RWPE2 (cell line): ENCODE measurements around the gene NACAD.

ENCODE experiments used
- ATAC-seq: fragments of 200-7000 bp; cut with Tn5 transposase; 3 replicates; pipeline ENCODE4 v1.9.1; 2021; ENCODE audit warnings: low read depth
- DNase-seq: peaks from one replicate; pipeline ENCODE4 v3.0.0-alpha.2; 2020; ENCODE audit warnings: low spot score
- H3K27ac ChIP-seq: fragments of 450-650 bp; 2 replicates; pipeline ENCODE4 v1.5.1; 2017; ENCODE audit warnings: mild to moderate bottlenecking; ENCODE audit not compliant: poor library complexity, severe bottlenecking
- H3K27me3 ChIP-seq: fragments of 250-450 bp; sonication (Bioruptor Pico); 2 replicates; pipeline ENCODE4 v1.5.1; 2021; ENCODE audit warnings: mild to moderate bottlenecking, moderate library complexity; ENCODE audit not compliant: insufficient read depth, poor library complexity, severe bottlenecking
- H3K36me3 ChIP-seq: fragments of 250-450 bp; sonication (Bioruptor Pico); 2 replicates; pipeline ENCODE4 v1.5.1; 2020; ENCODE audit warnings: low read depth, mild to moderate bottlenecking, moderate library complexity
- H3K4me1 ChIP-seq: fragments of 250-450 bp; sonication (Bioruptor Pico); 2 replicates; pipeline ENCODE4 v1.5.1; 2021; ENCODE audit warnings: mild to moderate bottlenecking, moderate library complexity; ENCODE audit not compliant: insufficient read depth, poor library complexity, severe bottlenecking
- H3K4me3 ChIP-seq: fragments of 250-450 bp; sonication (Bioruptor Pico); 2 replicates; pipeline ENCODE4 v1.5.1; 2021; ENCODE audit warnings: mild to moderate bottlenecking, moderate library complexity; ENCODE audit not compliant: severe bottlenecking
- H3K9me3 ChIP-seq: fragments of 250-450 bp; sonication (Bioruptor Pico); 2 replicates; pipeline ENCODE4 v1.5.1; 2021; ENCODE audit warnings: mild to moderate bottlenecking, moderate library complexity; ENCODE audit not compliant: severe bottlenecking
- CTCF ChIP-seq: fragments of 450-650 bp; IDR thresholded peaks from one replicate; pipeline ENCODE4 v1.5.1; 2017; ENCODE audit warnings: mild to moderate bottlenecking, moderate library complexity; ENCODE audit not compliant: poor library complexity, severe bottlenecking

The NACAD gene

DNA sequence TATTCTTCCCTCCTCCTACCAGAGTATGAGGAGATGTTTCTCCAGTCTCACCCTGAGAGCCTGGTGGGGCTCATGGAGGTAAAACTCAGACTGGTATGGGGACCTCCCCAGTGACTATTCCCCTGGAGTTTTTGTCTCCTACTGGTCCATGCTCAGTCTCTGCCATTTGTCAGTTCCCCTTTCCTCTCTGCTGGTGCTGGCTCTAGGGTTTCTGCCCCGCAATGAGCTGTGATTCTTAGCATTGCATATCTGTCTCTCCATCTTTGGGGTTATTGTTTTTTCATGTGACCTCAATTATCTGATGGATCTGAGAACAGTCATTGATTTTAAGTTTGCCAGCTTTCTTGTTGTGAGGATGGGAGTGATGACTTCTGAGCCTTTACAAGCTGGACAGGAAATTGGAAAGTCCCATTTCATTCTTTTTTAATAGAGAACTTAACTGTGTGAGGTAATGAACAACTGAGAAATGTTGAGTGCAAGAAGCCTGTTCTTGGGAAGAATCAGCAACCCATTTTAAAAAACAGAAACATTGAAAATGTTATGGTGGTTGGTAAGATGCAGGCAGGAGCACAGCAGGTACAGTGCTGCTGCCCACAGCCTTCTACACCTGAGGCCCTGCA, 26.9 kb downstream of the NACAD start:
- no peaks in the 10 kb centered on the region for H3K27me3 ChIP-seq
- TF ChIP-seq CTCF: no peak
- H3K27ac ChIP-seq: no peak overlapping the region
- H3K4me3 ChIP-seq: no peak overlapping the region
- no peaks in the 10 kb centered on the region for H3K4me1 ChIP-seq
- H3K36me3 ChIP-seq: peaks cover 17% of the 10 kb centered on the region; the same call in 1 of the 2 replicates
- no peaks in the 10 kb centered on the region for H3K9me3 ChIP-seq
- DNase-seq (no peak), ATAC-seq (no peak)

- no peak for DNase-seq
- no peaks in the 10 kb centered on the region for H3K4me1 ChIP-seq
- ATAC-seq: no peak
- H3K4me3 ChIP-seq: no peak overlapping the region
- peaks cover 17% of the 10 kb centered on the region; the same call in 1 of the 2 replicates for H3K36me3 ChIP-seq
- H3K27me3 ChIP-seq: no peaks in the 10 kb centered on the region
- TF ChIP-seq CTCF: no peak
- no peak overlapping the region for H3K27ac ChIP-seq
- H3K9me3 ChIP-seq: no peaks in the 10 kb centered on the region
Observed at GRCh38 chr7:45061352-45061751, 27.4 kb downstream of the NACAD start.

GRCh38 chr7:45060295-45060694, 28.5 kb downstream of the NACAD start:
- Histone ChIP-seq H3K36me3 (peaks cover 13% of the 10 kb centered on the region; the same call in 1 of the 2 replicates), H3K4me3 (no peak overlapping the region)

DNA sequence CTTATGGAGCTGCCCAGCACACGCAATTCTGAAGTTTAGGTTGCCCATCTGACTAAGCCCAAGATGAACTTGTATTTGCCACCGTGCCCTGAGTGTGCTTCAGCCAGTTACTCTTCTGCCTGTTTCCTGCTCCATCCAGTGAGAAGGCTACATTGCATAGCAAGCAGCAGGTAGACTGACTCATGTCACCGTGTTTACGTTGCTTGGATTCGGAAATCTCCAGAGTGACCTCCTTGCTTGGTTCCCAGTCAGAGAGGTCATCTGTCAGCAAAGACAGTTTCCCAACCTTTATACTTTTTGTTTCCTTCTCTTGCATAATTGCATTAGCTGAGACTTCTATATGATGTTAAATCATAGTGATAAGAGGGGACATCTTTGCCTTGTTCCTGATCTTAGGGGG, 30.9 kb downstream of the NACAD start:
- Histone ChIP-seq H3K4me3 (no peak overlapping the region), H3K4me1 (no peaks in the 10 kb centered on the region), H3K27me3 (no peaks in the 10 kb centered on the region), H3K36me3 (peaks cover 7% of the 10 kb centered on the region; the same call in 1 of the 2 replicates), H3K9me3 (no peaks in the 10 kb centered on the region), H3K27ac (no peak overlapping the region)
- ATAC-seq: no peak
- DNase-seq: no peak
- TF ChIP-seq CTCF: no peak

More at GRCh38 chr7:45060295-45060694, 28.5 kb downstream of the NACAD start:
- no peak for TF ChIP-seq CTCF
- Histone ChIP-seq H3K27ac (no peak overlapping the region), H3K4me1 (no peaks in the 10 kb centered on the region), H3K27me3 (no peaks in the 10 kb centered on the region), H3K9me3 (no peaks in the 10 kb centered on the region)
- DNase-seq (no peak), ATAC-seq (no peak)

- Histone ChIP-seq H3K4me1 (no peaks in the 10 kb centered on the region), H3K4me3 (no peak overlapping the region), H3K9me3 (no peaks in the 10 kb centered on the region), H3K27ac (no peak overlapping the region), H3K36me3 (peaks cover 7% of the 10 kb centered on the region; the same call in 1 of the 2 replicates), H3K27me3 (no peaks in the 10 kb centered on the region)
- ATAC-seq: no peak
- no peak for TF ChIP-seq CTCF
- no peak for DNase-seq
Observed at GRCh38 chr7:45055594-45056219, 33.1 kb downstream of the NACAD start.
